Gastrocnemius medialis (tissue), 4 donors: ENCODE results near the gene ELANE. TPM values are rescaled to one million over a fixed set of nuclear protein-coding genes. Genes with fewer than 3 reads are reported as not detected.

ENCODE experiments used
- ATAC-seq, 2 donors: fragments of 150-250 bp; one replicate each; pipeline ENCODE4 v1.9.1; 2016
- DNase-seq, 2 donors: peaks; one replicate each; pipeline ENCODE4 v3.0.0-alpha.2; 2019
- H3K27ac ChIP-seq, 4 donors: fragments of 200-600 bp; sonication (generic); 1 replicate in 1 of 4; 2 replicates in 3 of 4; pipeline ENCODE4 v1.5.1; 2016 to 2018; ENCODE audit warnings: mild to moderate bottlenecking in 2 of 4, moderate library complexity in 1 of 4
- H3K27me3 ChIP-seq, 3 donors: fragments of 200-600 bp; sonication (generic) in 2 of 3; 1 replicate in 1 of 3; 2 replicates in 2 of 3; pipeline versions ENCODE4 v1.5.1 to v1.6.0; 2016 to 2019; ENCODE audit warnings: mild to moderate bottlenecking in 1 of 3, moderate library complexity in 1 of 3
- H3K36me3 ChIP-seq, 2 donors: fragments of 200-600 bp; sonication (generic) in 1 of 2; one replicate each; pipeline ENCODE4 v1.5.1; 2017 to 2018
- H3K4me1 ChIP-seq, 2 donors: fragments of 200-600 bp; sonication (generic) in 1 of 2; one replicate each; pipeline ENCODE4 v1.5.1; 2016 to 2017; ENCODE audit warnings: mild to moderate bottlenecking in 2 of 2
- H3K4me3 ChIP-seq, 4 donors: fragments of 200-600 bp; sonication (generic) in 3 of 4; 1 replicate in 1 of 4; 2 replicates in 3 of 4; pipeline ENCODE4 v1.5.1; 2016 to 2019; ENCODE audit warnings: mild to moderate bottlenecking in 2 of 4
- H3K9me3 ChIP-seq, 3 donors: fragments of 200-600 bp; sonication (generic) in 2 of 3; 1 replicate in 1 of 3; 2 replicates in 2 of 3; pipeline ENCODE4 v1.5.1; 2016 to 2019
- POLR2A ChIP-seq, 2 donors: fragments of 450-650 bp; IDR thresholded peaks; one replicate each; pipeline ENCODE4 v1.6.1; 2017; ENCODE audit warnings: antibody characterized with exemption in 2 of 2, mild to moderate bottlenecking in 2 of 2, moderate library complexity in 2 of 2
- in situ Hi-C, 4 donors: fragments of 200-750 bp; cut with MboI; loops; one replicate each; pipeline versions ENCODE4 v1.15.0 to v1.8.0; 2017; ENCODE audit warnings: low sequenced_read_pairs in 4 of 4
- intact Hi-C: fragments of 100-400 bp; cut with DNase I; formaldehyde crosslinking; loops from one replicate; pipeline ENCODE4 v1.15.1; 2023; ENCODE audit warnings: low total_unique reads
- total RNA-seq, 4 donors: library from RNA; depleted of rRNA; stranded (reverse); fragments of >200 nt; gene quantifications; one replicate each; pipeline versions ENCODE4 v1.1.0 to v1.2.3, GENCODE V29; 2016
- TF ChIP-seq, protein P1 (sequence below), 5 experiments: fragments of 450-650 bp in 3 of 5; fragments of 200-600 bp in 2 of 5; sonication (generic) in 2 of 5; IDR thresholded peaks in 4 of 5; conservative IDR thresholded peaks in 1 of 5; 1 replicate in 4 of 5; 2 replicates in 1 of 5; pipeline ENCODE4 v1.5.1; 2016 to 2019; ENCODE audit warnings: antibody characterized with exemption in 5 of 5, mild to moderate bottlenecking in 3 of 5, moderate library complexity in 3 of 5

ELANE gene
- total RNA-seq, 4 donors from 2014 or later = 0.46 to 0.84 TPM; not detected in 2

DNA sequence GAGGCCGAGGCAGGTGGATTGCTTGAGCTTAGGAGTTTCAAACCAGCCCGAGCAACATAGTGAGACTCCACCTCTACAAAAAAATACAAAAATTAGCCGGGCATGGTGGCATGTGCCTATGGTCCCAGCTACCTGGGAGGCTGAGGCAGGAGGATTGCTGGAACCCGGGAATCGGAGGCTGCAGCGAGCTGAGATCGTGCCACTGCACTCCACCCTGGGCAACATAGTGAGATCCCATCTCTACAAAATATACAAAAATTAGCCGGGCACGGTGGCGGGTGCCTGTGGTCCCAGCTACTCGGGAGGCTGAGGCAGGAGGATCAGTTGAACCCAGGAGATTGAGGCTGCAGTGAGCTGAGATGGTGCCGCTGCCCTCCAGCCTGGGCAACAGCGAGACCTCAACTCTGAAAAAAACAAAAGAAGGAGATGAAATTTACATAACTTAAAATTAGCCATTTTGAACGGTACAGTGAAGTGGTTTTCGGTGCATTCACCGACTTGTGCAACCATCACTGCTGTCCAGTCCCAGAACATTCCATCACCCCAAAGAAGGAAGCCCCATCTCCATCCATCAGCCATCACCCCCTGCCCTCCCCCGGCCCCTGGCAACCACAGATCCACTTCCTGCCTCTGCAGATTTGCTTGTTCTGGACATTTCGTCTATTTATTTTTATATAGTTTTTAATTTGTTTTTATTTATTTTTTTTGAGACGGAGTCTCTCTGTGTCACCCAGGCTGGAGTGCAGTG, 26.0 kb upstream of the ELANE start:
- Histone ChIP-seq H3K9me3 (no peaks in the 10 kb centered on the region), H3K4me3 (no peak overlapping the region), H3K27me3 (peaks cover 43 to 55% (median 46%) of the 10 kb centered on the region in 3 donors), H3K4me1 (peaks cover 0 to 3% of the 10 kb centered on the region in 2 donors), H3K27ac (no peak overlapping the region), H3K36me3 (no peaks in the 10 kb centered on the region)
- in situ Hi-C loops (no loop called here), intact Hi-C loops (no loop called here)
- no peak for ATAC-seq
- TF ChIP-seq, protein P1, sequence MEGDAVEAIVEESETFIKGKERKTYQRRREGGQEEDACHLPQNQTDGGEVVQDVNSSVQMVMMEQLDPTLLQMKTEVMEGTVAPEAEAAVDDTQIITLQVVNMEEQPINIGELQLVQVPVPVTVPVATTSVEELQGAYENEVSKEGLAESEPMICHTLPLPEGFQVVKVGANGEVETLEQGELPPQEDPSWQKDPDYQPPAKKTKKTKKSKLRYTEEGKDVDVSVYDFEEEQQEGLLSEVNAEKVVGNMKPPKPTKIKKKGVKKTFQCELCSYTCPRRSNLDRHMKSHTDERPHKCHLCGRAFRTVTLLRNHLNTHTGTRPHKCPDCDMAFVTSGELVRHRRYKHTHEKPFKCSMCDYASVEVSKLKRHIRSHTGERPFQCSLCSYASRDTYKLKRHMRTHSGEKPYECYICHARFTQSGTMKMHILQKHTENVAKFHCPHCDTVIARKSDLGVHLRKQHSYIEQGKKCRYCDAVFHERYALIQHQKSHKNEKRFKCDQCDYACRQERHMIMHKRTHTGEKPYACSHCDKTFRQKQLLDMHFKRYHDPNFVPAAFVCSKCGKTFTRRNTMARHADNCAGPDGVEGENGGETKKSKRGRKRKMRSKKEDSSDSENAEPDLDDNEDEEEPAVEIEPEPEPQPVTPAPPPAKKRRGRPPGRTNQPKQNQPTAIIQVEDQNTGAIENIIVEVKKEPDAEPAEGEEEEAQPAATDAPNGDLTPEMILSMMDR (IDR thresholded peaks at IDR 0.05 in 4 of 5, conservative IDR thresholded peaks at IDR 0.05 in 1 of 5) = no peak
- no peak for TF ChIP-seq POLR2A (IDR thresholded peaks at IDR 0.05)
- no peak for DNase-seq

GRCh38 chr19:827314-827709, 24.8 kb upstream of the ELANE start:
- no peak for TF ChIP-seq POLR2A (IDR thresholded peaks at IDR 0.05)
- TF ChIP-seq, protein P1 (IDR thresholded peaks at IDR 0.05 in 4 of 5, conservative IDR thresholded peaks at IDR 0.05 in 1 of 5) = no peak
- no peaks in the 10 kb centered on the region for H3K4me1 ChIP-seq
- intact Hi-C loops = no loop called here
- no peak for ATAC-seq
- H3K27me3 ChIP-seq = peaks cover 44 to 56% (median 47%) of the 10 kb centered on the region in 3 donors
- DNase-seq = no peak
- no peaks in the 10 kb centered on the region for H3K36me3 ChIP-seq
- H3K4me3 ChIP-seq = no peak overlapping the region
- in situ Hi-C loops = no loop called here
- H3K27ac ChIP-seq = no peak overlapping the region
- no peaks in the 10 kb centered on the region for H3K9me3 ChIP-seq

DNA sequence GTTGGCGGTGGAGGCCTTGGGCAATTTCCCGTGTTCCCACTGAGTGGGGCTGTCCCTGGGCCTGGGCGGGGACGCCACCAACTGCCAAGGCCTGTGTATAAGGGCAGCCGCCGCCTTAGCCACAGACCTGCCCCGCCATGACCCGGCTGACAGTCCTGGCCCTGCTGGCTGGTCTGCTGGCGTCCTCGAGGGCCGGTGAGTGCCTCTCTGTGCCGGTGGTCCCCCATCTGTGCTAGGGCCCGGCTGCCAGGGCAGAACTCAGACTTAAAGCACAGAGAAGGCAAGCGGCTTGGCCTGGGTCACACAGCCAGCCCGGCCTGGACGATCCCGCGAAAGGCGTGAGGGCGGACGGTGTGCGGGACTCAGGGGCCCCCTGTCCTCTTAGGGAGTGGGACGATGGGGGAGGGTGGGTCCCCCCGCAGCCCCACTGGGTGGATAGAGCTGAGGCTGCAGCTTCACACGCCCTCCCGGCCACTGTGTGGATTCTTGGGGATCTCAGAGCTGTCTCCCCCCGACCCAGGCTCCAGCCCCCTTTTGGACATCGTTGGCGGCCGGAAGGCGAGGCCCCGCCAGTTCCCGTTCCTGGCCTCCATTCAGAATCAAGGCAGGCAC, 24.3 kb upstream of the ELANE start, which contains the start of gene AZU1:
AZU1 (plus strand) TSS at position 128 of the 612 bp plus-strand sequence; CDS start at position 138, 10 bp downstream.
- no peak for ATAC-seq
- TF ChIP-seq, protein P1 (IDR thresholded peaks at IDR 0.05 in 4 of 5, conservative IDR thresholded peaks at IDR 0.05 in 1 of 5) = no peak
- TF ChIP-seq POLR2A (IDR thresholded peaks at IDR 0.05) = no peak
- peaks cover 39 to 53% (median 42%) of the 10 kb centered on the region in 3 donors for H3K27me3 ChIP-seq

GRCh38 chr19:829129-829758, 22.9 kb upstream of the ELANE start:
- in situ Hi-C loops (no loop called here), intact Hi-C loops (no loop called here)
- DNase-seq = no peak
- H3K27me3 ChIP-seq = peaks cover 31 to 49% (median 36%) of the 10 kb centered on the region in 3 donors
- H3K36me3 ChIP-seq = no peaks in the 10 kb centered on the region
- H3K27ac ChIP-seq = no peak overlapping the region
- no peaks in the 10 kb centered on the region for H3K9me3 ChIP-seq
- TF ChIP-seq, protein P1 (IDR thresholded peaks at IDR 0.05 in 4 of 5, conservative IDR thresholded peaks at IDR 0.05 in 1 of 5) = no peak
- TF ChIP-seq POLR2A (IDR thresholded peaks at IDR 0.05) = no peak
- no peak for ATAC-seq
- no peaks in the 10 kb centered on the region for H3K4me1 ChIP-seq
- no peak overlapping the region for H3K4me3 ChIP-seq

More for the DNA sequence above, 24.3 kb upstream of the ELANE start, which contains the start of gene AZU1:
- DNase-seq = no peak
- no peak within 1 kb of the TSS for H3K4me3 ChIP-seq
- no peaks in the 10 kb centered on the region for H3K4me1 ChIP-seq
- in situ Hi-C loops (no loop called here), intact Hi-C loops (no loop called here)
- no peak within 1 kb of the TSS for H3K27ac ChIP-seq
- H3K9me3 ChIP-seq = no peaks in the 10 kb centered on the region
- H3K36me3 ChIP-seq = no peaks in the 10 kb centered on the region
